H9 (cell line): ENCODE data around the gene PRTN3. TPM values are rescaled to one million over a fixed set of nuclear protein-coding genes. Genes with fewer than 3 reads are reported as not detected.

ENCODE experiments used
- DNase-seq: peaks from one replicate; pipeline ENCODE4 v3.0.0-alpha.2; 2017
- H2AFZ ChIP-seq: one replicate; pipeline ENCODE4 v1.6.1; 2013; ENCODE audit warnings: mild to moderate bottlenecking, low read length, control low read depth, moderate library complexity
- H2AK5ac ChIP-seq: 2 replicates; pipeline ENCODE4 v1.6.1; 2013; ENCODE audit warnings: low read length, control low read depth, mixed read lengths; ENCODE audit not compliant: insufficient read length
- H2BK120ac ChIP-seq: one replicate; pipeline ENCODE4 v1.6.1; 2013; ENCODE audit warnings: low read depth, mild to moderate bottlenecking, low read length, control low read depth, inconsistent platforms; ENCODE audit not compliant: poor library complexity, severe bottlenecking
- H2BK12ac ChIP-seq: 2 replicates; pipeline ENCODE4 v1.6.1; 2013; ENCODE audit warnings: low read length, control low read depth, mixed read lengths, low read depth; ENCODE audit not compliant: insufficient read length
- H2BK15ac ChIP-seq: 2 replicates; pipeline ENCODE4 v1.6.1; 2013; ENCODE audit warnings: low read depth, low read length, control low read depth
- H2BK20ac ChIP-seq: one replicate; pipeline ENCODE4 v1.6.1; 2013; ENCODE audit warnings: low read depth, mild to moderate bottlenecking, low read length, control low read depth, inconsistent platforms; ENCODE audit not compliant: poor library complexity, severe bottlenecking
- H2BK5ac ChIP-seq: 2 replicates; pipeline ENCODE4 v1.6.1; 2013; ENCODE audit warnings: low read length, control low read depth, mixed read lengths; ENCODE audit not compliant: insufficient read length
- H3K14ac ChIP-seq: 2 replicates; pipeline ENCODE4 v1.6.1; 2013; ENCODE audit warnings: low read length, control low read depth; ENCODE audit not compliant: insufficient read depth
- H3K18ac ChIP-seq: 2 replicates; pipeline ENCODE4 v1.6.1; 2013; ENCODE audit warnings: low read depth, mild to moderate bottlenecking, mixed read lengths, low read length, control low read depth; ENCODE audit not compliant: insufficient read length
- H3K23ac ChIP-seq: 2 replicates; pipeline ENCODE4 v1.6.1; 2013; ENCODE audit warnings: low read length, control low read depth, mixed read lengths, low read depth; ENCODE audit not compliant: insufficient read length
- H3K23me2 ChIP-seq: 2 replicates; pipeline ENCODE4 v1.6.1; 2013; ENCODE audit warnings: low read depth, mild to moderate bottlenecking, mixed read lengths, low read length, control low read depth; ENCODE audit not compliant: insufficient read length, poor library complexity, severe bottlenecking
- H3K27ac ChIP-seq: 2 replicates; pipeline ENCODE4 v1.5.1; 2013; ENCODE audit warnings: low read length, control low read depth, mixed read lengths, low read depth; ENCODE audit not compliant: insufficient read length
- H3K27me3 ChIP-seq: 2 replicates; pipeline ENCODE4 v1.6.1; 2013; ENCODE audit warnings: low read length, control low read depth, inconsistent platforms; ENCODE audit not compliant: insufficient read depth
- H3K4ac ChIP-seq: 2 replicates; pipeline ENCODE4 v1.6.1; 2013; ENCODE audit warnings: low read depth, mild to moderate bottlenecking, control low read depth, inconsistent platforms, low read length, moderate library complexity
- H3K4me1 ChIP-seq: 2 replicates; pipeline ENCODE4 v1.6.1; 2013; ENCODE audit warnings: low read length, control low read depth, inconsistent platforms; ENCODE audit not compliant: insufficient read depth
- H3K4me2 ChIP-seq: 2 replicates; pipeline ENCODE4 v1.6.1; 2013; ENCODE audit warnings: low read length, control low read depth, mixed read lengths; ENCODE audit not compliant: insufficient read length, insufficient read depth
- H3K56ac ChIP-seq: 2 replicates; pipeline ENCODE4 v1.6.1; 2013; ENCODE audit warnings: low read depth, mild to moderate bottlenecking, mixed read lengths, low read length, control low read depth; ENCODE audit not compliant: insufficient read length
- H3K79me1 ChIP-seq: 2 replicates; pipeline ENCODE4 v1.6.1; 2013; ENCODE audit warnings: low read depth, mild to moderate bottlenecking, moderate library complexity, low read length, control low read depth, inconsistent platforms; ENCODE audit not compliant: insufficient read depth, poor library complexity, severe bottlenecking
- H3K79me2 ChIP-seq: 2 replicates; pipeline ENCODE4 v1.6.1; 2013; ENCODE audit warnings: low read length, control low read depth, inconsistent platforms; ENCODE audit not compliant: insufficient read depth
- H3K9ac ChIP-seq: 2 replicates; pipeline ENCODE4 v1.6.1; 2013; ENCODE audit warnings: low read length, control low read depth, mixed read lengths; ENCODE audit not compliant: insufficient read length; ENCODE audit errors: extremely low read depth
- H3K9me3 ChIP-seq: one replicate; pipeline ENCODE4 v1.6.1; 2013; ENCODE audit warnings: low read depth, low read length, inconsistent platforms; ENCODE audit not compliant: control insufficient read depth
- H3T11ph ChIP-seq: one replicate; pipeline ENCODE4 v1.6.1; 2013; ENCODE audit warnings: mild to moderate bottlenecking, low read length, control low read depth, inconsistent platforms
- H4K20me1 ChIP-seq: one replicate; pipeline ENCODE4 v1.6.1; 2013; ENCODE audit not compliant: control insufficient read depth, insufficient read length, insufficient read depth
- H4K5ac ChIP-seq: 2 replicates; pipeline ENCODE4 v1.6.1; 2013; ENCODE audit warnings: low read depth, mild to moderate bottlenecking, mixed read lengths, low read length, control low read depth; ENCODE audit not compliant: insufficient read length
- H4K8ac ChIP-seq: replicated peaks from 2 replicates; pipeline ENCODE4 v1.6.1; 2013; ENCODE audit warnings: low read length, control low read depth, mixed read lengths, low read depth; ENCODE audit not compliant: insufficient read length
- H4K91ac ChIP-seq: 2 replicates; pipeline ENCODE4 v1.6.1; 2013; ENCODE audit warnings: low read depth, mild to moderate bottlenecking, moderate library complexity, mixed read lengths, low read length, control low read depth; ENCODE audit not compliant: insufficient read length
- H3K27ac Mint-ChIP-seq, 3 experiments: 2 replicates in 2 of 3; 3 replicates in 1 of 3; pipeline ENCODE4 v1.8.0; 2020 to 2021; ENCODE audit warnings: mixed read lengths in 3 of 3, mild to moderate bottlenecking in 1 of 3, moderate library complexity in 1 of 3
- H3K27me3 Mint-ChIP-seq: 2 replicates; pipeline ENCODE4 v1.8.0; 2021; ENCODE audit warnings: low read depth, mild to moderate bottlenecking, moderate library complexity, mixed read lengths
- H3K36me3 Mint-ChIP-seq, 3 experiments: 2 replicates in 2 of 3; 3 replicates in 1 of 3; pipeline ENCODE4 v1.8.0; 2020 to 2021; ENCODE audit warnings: low read depth in 3 of 3, mixed read lengths in 3 of 3; ENCODE audit not compliant: insufficient read depth in 1 of 3
- H3K4me1 Mint-ChIP-seq, 2 experiments: 2 replicates each; pipeline ENCODE4 v1.8.0; 2020; ENCODE audit warnings: mixed read lengths in 2 of 2
- H3K4me3 Mint-ChIP-seq, 2 experiments: 2 replicates in 1 of 2; 3 replicates in 1 of 2; pipeline ENCODE4 v1.8.0; 2020 to 2021; ENCODE audit warnings: mild to moderate bottlenecking in 2 of 2, mixed read lengths in 2 of 2, moderate library complexity in 1 of 2
- H3K9me3 Mint-ChIP-seq, 2 experiments: 2 replicates in 1 of 2; 3 replicates in 1 of 2; pipeline ENCODE4 v1.8.0; 2020; ENCODE audit warnings: mild to moderate bottlenecking in 2 of 2, mixed read lengths in 2 of 2, moderate library complexity in 1 of 2
- CTCF ChIP-seq: fragments of 200-600 bp; sonication (generic); conservative IDR thresholded peaks from 3 replicates; pipeline ENCODE4 v1.8.0; 2021; ENCODE audit warnings: antibody characterized with exemption, mild to moderate bottlenecking
- whole genome bisulfite sequencing: extraction: QIAGEN DNeasy Blood & Tissue Kit; methylation state at CpG from one replicate; pipeline ENCODE4 v1.1.7; 2013; ENCODE audit warnings: missing lambda C conversion rate, low lambda C conversion rate, mixed read lengths; ENCODE audit not compliant: insufficient read length; ENCODE audit errors: extremely low coverage; 5-methylcytosine and 5-hydroxymethylcytosine counted together
- total RNA-seq: library from RNA; stranded (reverse); gene quantifications from 2 replicates; pipeline ENCODE4 v1.2.1, GENCODE V29; 2021

PRTN3 gene
- total RNA-seq, 1 experiment from 2014 or later = 0.31 TPM

GRCh38 chr19:829129-829758, 11.6 kb upstream of the PRTN3 start:
- no peaks in the 10 kb centered on the region for H3K4me1 ChIP-seq
- no peak overlapping the region for H3K9ac ChIP-seq
- H3K27me3 Mint-ChIP-seq = peaks cover 3% of the 10 kb centered on the region; the same call in 1 of the 2 replicates
- H3K27me3 ChIP-seq = no peaks in the 10 kb centered on the region
- H4K8ac ChIP-seq = no peak overlapping the region
- no peak overlapping the region for H3K4ac ChIP-seq
- no peak for TF ChIP-seq CTCF
- H2BK20ac ChIP-seq = no peak overlapping the region
- no peak overlapping the region for H3K4me3 Mint-ChIP-seq
- no CpG with 5 or more reads among the region's 18 CpGs for WGBS
- no peaks in the 10 kb centered on the region for H3K79me1 ChIP-seq
- no peak overlapping the region for H2BK5ac ChIP-seq
- no peaks in the 10 kb centered on the region for H3K9me3 ChIP-seq
- no peak overlapping the region for H3K27ac ChIP-seq
- H3K4me1 Mint-ChIP-seq = 0 out of 4 replicates have a peak, but pooled peaks cover 0 to 3% of the 10 kb centered on the region in 2 experiments
- H3K18ac ChIP-seq = no peak overlapping the region
- no peak overlapping the region for H2BK12ac ChIP-seq
- no peak overlapping the region for H3K27ac Mint-ChIP-seq
- H2BK120ac ChIP-seq = no peak overlapping the region
- no peaks in the 10 kb centered on the region for H3K9me3 Mint-ChIP-seq
- H3K23me2 ChIP-seq = no peaks in the 10 kb centered on the region
- no peak overlapping the region for H3T11ph ChIP-seq
- H2BK15ac ChIP-seq = no peak overlapping the region
- H3K36me3 Mint-ChIP-seq = no peaks in the 10 kb centered on the region
- no peak for DNase-seq
- H4K5ac ChIP-seq = no peak overlapping the region
- no peak overlapping the region for H3K23ac ChIP-seq
- H3K14ac ChIP-seq = no peak overlapping the region
- H3K4me2 ChIP-seq = no peak overlapping the region
- H4K20me1 ChIP-seq = no peaks in the 10 kb centered on the region
- no peaks in the 10 kb centered on the region for H3K79me2 ChIP-seq
- no peak overlapping the region for H2AK5ac ChIP-seq
- H4K91ac ChIP-seq = no peak overlapping the region
- no peak overlapping the region for H2AFZ ChIP-seq
- no peak overlapping the region for H3K56ac ChIP-seq
